SK-N-SH (cell line): Measurements from ENCODE around the gene TRMT61B.

Experiments used
- FOXJ3 ChIP-seq: sonication (generic); formaldehyde crosslinking; IDR thresholded peaks from 2 replicates; pipeline ENCODE4 v1.5.1; 2020; ENCODE audit warnings: mild to moderate bottlenecking, missing genetic modification reagents
- MAX ChIP-seq: IDR thresholded peaks from 2 replicates; pipeline ENCODE4 v1.4.0; 2012; ENCODE audit warnings: low read depth
- RAD21 ChIP-seq: IDR thresholded peaks from 2 replicates; pipeline ENCODE4 v1.6.1; 2012; ENCODE audit warnings: mild to moderate bottlenecking, low read length
- SIN3A ChIP-seq: IDR thresholded peaks from 2 replicates; pipeline ENCODE4 v1.6.1; 2012; ENCODE audit warnings: low read depth, mild to moderate bottlenecking, low read length, moderate library complexity, borderline replicate concordance
- SMC3 ChIP-seq: IDR thresholded peaks from 2 replicates; pipeline ENCODE4 v1.6.1; 2012; ENCODE audit warnings: low read depth, low read length, improper control_type of control experiment
- TAF1 ChIP-seq: IDR thresholded peaks from 2 replicates; pipeline ENCODE4 v1.6.1; 2012; ENCODE audit warnings: low read depth, mild to moderate bottlenecking, low read length, moderate library complexity, borderline replicate concordance
- TCF12 ChIP-seq: IDR thresholded peaks from 2 replicates; pipeline ENCODE4 v1.4.0; 2012
- TF ChIP-seq, protein P1 (sequence below): fragments of 200-600 bp; sonication (generic); IDR thresholded peaks from 2 replicates; pipeline ENCODE4 v1.6.1; 2017; ENCODE audit warnings: antibody characterized with exemption, mild to moderate bottlenecking, moderate library complexity
- TF ChIP-seq, protein P2 (sequence below): fragments of 150-350 bp; IDR thresholded peaks from 2 replicates; pipeline ENCODE4 v1.6.1; 2017; ENCODE audit warnings: antibody characterized with exemption, low read length, low read depth, borderline replicate concordance

DNA sequence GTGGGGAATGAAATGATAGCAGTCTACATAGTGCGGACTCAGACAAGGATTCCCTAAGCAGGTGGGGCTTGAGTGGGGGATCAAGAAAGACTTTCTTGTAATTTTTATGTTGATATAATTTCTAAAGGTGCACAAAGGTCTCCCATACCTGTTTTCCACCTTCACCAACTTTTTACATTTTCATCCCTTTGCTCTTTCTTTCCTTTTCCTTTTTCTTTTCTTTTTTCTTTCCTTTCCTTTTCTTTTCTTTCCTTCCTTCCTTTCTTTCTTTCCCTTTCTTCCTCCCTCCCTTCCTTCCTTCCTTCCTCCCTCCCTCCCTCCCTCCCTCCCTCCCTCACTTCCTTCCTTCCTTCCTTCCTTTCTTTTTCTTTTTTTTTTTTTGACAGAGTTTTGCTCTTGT is 10.1 kb upstream of the TRMT61B start:
- TF ChIP-seq RAD21, result no peak
- no peak for TF ChIP-seq MAX
- TF ChIP-seq, protein P1, sequence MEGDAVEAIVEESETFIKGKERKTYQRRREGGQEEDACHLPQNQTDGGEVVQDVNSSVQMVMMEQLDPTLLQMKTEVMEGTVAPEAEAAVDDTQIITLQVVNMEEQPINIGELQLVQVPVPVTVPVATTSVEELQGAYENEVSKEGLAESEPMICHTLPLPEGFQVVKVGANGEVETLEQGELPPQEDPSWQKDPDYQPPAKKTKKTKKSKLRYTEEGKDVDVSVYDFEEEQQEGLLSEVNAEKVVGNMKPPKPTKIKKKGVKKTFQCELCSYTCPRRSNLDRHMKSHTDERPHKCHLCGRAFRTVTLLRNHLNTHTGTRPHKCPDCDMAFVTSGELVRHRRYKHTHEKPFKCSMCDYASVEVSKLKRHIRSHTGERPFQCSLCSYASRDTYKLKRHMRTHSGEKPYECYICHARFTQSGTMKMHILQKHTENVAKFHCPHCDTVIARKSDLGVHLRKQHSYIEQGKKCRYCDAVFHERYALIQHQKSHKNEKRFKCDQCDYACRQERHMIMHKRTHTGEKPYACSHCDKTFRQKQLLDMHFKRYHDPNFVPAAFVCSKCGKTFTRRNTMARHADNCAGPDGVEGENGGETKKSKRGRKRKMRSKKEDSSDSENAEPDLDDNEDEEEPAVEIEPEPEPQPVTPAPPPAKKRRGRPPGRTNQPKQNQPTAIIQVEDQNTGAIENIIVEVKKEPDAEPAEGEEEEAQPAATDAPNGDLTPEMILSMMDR, result no peak
- TF ChIP-seq, protein P2, sequence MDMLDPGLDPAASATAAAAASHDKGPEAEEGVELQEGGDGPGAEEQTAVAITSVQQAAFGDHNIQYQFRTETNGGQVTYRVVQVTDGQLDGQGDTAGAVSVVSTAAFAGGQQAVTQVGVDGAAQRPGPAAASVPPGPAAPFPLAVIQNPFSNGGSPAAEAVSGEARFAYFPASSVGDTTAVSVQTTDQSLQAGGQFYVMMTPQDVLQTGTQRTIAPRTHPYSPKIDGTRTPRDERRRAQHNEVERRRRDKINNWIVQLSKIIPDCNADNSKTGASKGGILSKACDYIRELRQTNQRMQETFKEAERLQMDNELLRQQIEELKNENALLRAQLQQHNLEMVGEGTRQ, result no peak
- TF ChIP-seq SMC3, result no peak
- TF ChIP-seq FOXJ3 (CRISPR knock-in tag), result no peak
- no peak for TF ChIP-seq SIN3A
- no peak for TF ChIP-seq TAF1
- TF ChIP-seq TCF12, result no peak
